ENCODE measurements around the gene ANKRD17.
A peak's percentile ranks its signal among the peaks of the same experiment; 100 is the strongest.
"Not testable (repeated sequence)": the region's sequence is repeated elsewhere in the genome, so short reads cannot be mapped to it uniquely, and the experiment has no call there.

The ANKRD17 gene

DNA sequence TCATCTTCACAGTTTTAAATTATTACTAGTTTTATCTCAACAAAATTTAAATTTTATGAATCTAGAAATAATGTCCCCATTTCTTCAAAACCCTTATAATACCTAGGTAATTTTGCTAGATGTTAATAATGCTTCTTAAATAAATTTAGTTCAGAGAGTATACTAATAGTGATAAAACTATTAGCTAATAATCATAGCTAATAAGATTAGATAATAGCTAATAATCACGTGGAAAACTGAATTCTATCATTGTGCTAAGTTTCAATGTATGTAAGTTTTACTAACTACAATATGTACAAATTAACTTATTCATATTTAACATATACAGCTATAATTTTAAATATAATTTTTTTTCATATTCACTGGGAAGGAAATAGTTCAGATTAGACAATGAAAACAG, 10.2 kb downstream of the ANKRD17 start:
- no peak for DNase-seq (ENCODE audit: low read depth)

DNA sequence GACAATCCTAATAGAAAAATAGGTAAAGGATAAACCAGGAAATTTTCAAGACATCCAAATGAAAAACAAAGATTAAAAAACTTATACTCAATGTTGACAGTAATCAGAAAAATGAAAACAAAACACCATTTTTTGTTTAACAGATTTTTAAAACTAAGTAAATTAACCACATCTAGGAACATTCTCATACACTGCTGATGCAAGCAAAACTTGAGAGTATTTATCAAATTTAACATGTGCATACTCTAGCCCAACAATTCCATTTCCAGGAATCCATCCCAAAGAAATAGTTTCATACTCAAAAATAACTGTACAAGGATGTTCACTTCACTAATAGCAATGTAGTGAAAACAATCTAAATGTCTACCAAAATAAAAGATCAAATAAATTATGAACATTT, 11.5 kb downstream of the ANKRD17 start:
- DNase-seq (ENCODE audit: low read depth): no peak

DNA sequence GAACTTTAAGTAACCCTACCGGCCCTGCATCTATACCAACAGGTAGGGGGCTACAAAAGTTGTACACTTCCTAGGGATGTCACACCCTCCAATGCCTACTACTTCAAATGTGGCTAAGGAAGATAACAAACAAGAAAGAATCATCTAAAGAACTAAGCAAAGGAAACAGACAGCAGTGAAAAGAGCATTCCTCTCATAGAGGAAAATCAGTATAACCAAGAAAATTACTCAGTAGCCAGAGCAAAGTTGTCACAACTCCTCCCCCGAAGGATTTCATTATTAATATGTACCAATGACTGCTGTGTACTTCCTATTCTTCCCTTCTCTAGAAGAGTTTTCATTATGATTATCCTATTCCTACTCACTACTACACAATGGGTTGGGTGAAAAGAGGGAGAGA, 12.6 kb downstream of the ANKRD17 start:
- no peak for DNase-seq (ENCODE audit: low read depth)

DNA sequence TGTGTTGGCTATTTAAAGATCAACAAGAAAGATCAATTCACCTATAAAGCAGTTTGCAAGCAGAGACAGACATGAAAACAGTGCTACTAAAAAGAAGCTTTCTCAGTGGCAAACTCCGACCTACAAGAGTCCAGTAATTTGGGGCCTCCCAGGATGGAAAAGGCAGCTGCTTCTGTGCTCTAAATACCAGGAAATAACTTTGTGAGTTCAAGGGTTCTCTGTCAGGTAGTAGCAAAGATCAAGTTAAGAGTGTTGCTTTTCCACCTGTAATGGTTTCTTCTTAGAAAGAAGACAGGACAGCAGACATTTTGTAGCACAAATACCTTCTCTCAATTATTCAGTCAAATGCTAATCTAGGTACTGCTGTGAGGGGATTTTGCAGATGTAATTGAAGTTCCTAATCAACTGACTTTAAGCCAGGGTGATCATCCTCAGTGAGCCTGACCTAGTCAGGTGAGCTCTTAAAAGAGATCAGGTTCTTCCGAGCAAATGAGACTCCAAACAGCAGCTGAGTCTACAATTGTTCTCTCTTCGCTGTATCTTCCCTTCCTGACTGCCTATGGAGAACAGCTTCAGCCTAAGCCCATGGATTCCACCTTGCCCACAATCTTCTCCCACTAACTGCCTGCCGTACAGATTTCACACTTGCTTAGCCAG, 13.5 kb downstream of the ANKRD17 start:
- no peak for DNase-seq (ENCODE audit: low read depth)

DNA sequence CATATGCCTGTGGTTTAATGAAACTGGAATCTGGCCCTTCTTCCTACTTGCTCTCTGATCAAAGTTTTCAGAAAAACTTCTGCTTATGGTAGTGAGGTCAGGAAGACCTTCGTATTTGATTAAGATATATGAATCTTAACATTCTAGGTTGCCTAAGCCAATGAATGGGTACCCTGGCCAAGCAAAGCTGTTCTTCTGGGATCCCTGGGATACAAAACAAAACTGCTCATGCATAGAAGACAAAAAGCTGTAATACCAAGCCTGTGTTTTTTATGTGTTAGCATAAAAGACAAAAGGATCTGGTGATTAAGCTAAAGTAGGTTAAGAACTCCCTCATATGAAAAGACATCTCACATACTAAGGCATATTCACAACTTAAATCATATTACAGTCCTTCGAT, 21.6 kb downstream of the ANKRD17 start:
- no peak for DNase-seq (ENCODE audit: low read depth)

DNA sequence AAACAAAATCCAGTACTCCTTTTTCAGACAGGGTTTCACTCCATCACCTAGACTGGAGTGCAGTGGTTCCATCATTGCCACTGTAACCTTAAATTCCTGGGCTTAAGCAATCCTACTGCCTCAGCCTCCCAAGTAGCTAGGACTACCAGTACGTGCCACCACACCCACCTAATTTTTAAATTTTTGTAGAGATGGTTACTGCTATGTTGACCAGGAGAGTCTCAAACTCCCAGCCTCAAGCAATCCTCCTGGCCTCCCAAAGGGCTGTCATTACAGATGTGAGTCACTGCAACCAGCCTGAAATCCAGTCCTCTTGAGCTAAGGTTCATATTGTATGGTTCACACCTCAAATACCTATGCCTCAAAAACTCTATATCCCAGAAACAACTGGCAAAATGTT, 22.4 kb downstream of the ANKRD17 start:
- DNase-seq (ENCODE audit: low read depth): no peak

DNA sequence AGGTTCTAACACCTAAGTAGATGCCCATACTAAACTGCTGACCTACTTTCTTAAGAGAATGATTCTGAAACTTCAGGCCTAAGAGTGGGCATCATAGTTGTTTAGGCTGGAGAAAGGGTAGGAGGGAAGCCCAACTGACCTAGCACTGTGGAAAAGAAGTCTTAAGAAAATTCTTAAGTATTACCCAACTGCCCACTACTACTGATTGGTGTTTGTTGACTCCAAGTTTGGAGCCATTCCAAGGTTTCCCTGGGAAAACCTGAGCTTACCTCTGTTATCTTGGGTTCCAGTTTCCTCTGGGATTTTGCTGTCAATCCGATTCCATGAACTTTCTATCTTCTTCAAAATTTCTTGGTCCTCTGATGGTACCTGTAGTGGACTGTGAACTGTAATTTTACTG, 23.9 kb downstream of the ANKRD17 start:
- DNase-seq (ENCODE audit: low read depth): no peak

DNA sequence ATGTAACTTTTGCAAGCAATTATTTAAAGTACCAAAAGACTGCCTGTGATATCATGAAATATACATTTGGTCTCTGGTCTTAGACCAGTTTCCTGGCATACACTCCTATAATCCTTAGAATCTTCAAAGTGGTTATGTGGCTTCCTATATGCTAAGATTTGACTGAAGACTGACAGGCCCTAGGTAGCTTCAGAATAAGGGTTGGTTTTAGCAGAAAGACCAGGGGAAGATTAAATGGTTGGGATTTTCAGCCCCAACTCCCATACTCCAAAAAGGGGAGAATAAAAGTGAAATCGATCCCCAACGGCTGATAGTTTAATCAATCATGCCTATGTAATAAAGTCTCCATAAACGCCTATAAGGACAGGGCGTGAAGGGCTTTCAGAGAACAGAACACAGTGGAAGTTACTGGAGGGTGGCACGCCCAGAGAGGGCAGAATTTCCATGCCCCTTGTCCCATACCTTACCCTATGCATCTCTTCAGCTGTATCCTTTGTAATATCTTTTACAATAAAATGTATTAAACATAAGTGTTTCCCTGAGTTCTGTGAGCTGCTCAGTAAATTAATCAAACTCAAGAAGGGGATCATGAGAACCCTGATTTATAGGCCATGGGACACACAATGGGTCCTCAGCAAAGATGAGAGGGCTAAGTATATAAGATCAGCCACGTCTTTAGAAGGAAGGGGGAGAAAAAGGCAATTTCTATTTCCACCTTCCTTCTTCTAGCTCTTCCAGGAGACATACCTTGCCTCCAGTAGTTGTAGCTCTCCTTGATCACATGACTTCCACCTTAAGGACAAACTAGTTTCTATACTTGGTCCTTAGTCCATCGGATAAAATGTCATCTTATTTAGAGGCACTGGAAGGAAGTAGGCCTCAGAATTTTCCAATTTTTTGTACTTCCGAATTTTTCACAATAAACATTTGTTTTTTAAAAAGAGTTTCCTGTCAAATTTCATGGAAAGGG, 26.8 kb downstream of the ANKRD17 start:
- no peak for DNase-seq (ENCODE audit: low read depth)

DNA sequence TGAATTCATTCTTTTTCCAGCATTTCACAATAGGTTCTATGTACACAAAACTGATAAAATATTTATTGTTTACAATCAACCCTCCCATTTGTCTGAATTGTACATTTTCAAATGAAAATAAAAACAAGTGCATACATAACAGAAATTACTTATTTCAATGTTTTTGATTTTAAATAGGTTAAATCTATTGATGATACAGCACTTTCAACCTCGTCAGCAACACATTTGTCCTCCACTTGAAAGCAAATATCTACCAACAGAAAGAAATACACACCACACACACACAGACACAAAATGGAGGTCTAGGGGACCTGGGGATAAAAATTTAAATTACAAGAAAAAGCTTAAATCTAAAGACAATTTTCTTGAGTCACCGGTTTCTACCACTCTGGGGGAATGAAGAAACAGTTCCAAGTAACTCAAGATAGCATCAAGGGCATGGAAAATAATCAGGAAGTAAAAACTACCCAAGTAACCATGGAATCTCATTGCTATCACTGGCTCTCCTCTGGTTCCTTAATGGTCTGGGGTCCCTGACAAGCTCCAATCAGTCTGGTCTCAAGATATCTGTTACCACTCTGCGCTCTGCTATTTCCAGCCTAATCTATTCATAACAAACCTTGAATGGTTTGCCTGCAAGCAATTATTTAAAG, 27.6 kb downstream of the ANKRD17 start:
- no peak for DNase-seq (ENCODE audit: low read depth)

DNA sequence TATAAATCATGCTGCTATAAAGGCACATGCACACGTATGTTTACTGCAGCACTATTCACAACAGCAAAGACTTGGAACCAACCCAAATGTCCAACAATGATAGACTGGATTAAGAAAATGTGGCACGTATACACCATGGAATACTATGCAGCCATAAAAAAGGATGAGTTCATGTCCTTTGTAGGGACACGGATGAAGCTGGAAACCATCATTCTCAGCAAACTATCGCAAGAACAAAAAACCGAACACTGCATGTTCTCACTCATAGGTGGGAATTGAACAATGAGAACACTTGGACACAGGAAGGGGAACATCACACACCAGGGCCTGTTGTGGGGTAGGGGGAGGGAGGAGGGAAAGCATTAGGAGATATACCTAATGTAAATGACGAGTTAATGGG, 29.8 kb downstream of the ANKRD17 start:
- DNase-seq (ENCODE audit: low read depth): not testable (repeated sequence)

DNA sequence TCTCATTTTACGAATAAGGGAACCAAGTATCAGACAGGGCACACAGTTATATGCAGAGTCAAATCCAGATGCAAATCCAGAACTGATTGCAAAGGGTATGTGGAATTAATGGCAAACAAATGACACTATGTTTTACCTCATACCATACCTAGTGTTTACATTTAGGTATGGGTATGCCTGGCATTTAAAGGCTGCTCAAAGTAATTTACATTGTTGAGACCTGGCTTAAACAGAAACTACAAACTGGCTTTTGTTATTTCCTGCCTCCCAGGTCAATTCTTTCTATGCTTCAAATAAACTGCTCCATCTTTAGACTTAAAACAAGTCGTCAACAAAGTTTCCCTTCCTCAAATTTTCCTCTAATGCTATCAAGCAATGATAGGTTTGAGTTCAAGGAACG, 33.7 kb downstream of the ANKRD17 start:
- DNase-seq (ENCODE audit: low read depth): no peak

DNA sequence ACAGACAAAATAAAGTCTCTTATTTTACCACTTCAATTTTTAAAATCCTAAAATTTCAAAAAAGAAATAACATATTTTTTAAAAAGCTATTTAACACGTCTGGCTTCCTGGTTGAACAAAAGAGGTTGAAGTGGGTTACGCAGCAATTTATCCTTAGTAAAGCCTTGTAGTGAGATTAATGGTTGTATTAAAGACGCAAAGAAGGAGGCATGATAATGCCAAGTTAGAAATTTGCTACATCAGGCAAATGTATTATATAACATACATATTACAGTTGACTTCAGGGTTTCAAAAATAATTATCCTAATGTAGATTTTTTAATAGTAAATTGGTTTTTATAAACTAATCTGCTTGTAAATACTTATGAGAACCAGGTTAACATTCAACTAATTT, 35.3 kb downstream of the ANKRD17 start:
- no peak for DNase-seq (ENCODE audit: low read depth)

DNA sequence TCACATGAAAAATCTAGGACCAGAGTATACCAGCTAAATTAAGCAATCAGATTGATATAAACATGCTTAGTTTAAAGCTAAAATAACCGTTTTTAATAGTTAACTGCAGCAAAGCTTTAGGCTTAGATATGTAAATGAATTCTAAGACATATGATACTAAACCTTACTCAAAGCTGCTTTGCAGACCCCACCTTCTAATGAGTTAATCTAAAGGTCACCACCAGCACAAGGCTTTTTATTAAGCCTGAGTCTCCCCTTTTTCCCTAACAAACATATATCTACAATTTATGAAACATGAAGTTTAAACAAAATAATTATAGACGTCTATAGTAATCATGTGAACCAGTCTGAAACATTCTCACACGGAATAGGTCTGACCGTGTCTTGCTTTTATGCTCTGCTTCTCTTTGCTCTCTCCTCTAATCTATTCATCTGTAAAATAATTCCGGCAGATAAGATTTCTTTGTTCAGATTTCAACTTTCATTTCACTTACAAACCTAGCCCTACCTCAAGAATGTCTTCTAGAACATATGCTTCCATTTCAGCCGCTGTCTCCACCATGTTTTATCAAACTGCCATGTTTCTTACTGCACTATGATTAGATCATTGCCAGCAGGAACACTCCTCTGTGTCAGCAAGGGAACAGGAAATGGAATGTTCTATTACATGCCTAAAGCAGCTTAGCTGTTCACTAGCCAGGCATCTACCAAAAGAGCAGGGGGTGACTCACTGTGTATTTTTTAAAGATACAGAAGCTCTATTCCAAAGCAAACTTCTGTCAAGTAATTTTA, 35.9 kb downstream of the ANKRD17 start:
- DNase-seq (ENCODE audit: low read depth): peak; percentile 42

DNA sequence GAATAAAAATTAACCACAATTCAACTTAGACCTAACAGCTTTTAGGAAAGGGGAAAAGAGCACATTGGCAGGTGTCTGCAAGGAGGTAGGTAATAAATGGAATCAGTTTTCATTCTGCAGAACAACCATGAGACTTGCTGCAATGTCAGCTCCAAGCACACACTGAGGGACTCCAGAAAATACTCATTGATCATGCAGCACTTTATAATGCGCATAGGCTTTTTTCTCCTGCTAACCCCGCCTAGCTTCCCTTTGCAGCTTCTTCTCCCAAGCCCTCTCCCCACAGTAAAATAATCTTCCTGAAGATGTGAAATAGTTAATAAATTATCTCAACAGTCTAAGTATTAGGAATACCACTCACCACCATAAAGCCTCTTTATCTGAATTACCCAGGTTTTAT, 36.9 kb downstream of the ANKRD17 start:
- no peak for DNase-seq (ENCODE audit: low read depth)

DNA sequence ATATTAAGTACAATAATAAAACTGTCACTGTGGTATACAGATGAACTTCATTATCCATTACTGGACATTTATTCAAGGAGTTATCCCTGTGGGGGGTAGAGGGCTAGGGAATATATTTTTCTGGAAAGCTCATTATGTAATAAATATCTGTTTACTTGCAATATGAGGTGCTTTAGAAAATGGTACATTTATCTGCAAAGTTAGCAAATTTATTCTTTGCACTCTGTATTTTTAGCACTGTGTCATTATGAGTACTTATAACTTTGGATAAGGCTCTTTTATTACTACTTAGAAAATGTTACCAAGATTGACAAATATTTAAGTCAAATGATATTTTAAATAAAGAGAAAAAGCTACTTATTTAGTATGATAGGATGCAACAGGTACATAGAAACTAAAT, 37.8 kb downstream of the ANKRD17 start:
- no peak for DNase-seq (ENCODE audit: low read depth)

DNA sequence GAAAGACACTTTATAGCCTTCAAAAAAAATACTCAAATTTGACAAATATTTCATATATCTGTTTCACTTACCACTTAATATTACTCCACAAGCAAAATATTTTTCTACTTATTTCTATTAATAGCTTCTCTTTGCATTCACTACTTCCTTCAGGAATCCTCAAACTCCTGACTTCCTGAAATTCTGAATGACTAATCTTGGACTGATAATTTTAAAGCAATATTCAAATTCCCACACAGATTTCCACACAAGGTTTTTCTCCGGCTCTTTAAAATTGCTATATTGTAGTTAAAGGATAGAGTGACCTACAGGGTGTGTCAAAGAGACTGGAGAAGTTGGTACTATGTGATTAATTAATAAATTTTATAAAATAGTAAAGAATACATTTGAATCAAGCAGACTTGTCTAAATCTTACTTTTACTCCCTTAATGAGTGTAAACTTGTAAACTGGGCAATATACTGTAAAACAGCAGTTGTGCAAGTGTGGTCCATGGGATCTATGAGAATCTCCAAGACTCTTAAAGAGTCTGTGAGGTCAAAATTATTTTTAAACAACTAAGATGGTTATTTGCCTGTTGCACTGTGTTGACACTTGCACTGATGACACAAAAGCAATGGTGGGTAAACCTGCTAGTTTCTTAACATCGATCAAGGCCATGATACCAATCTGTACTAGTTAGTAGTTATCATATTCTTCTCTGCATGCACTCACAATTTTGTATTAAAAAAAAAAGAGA, 44.5 kb downstream of the ANKRD17 start:
- DNase-seq (ENCODE audit: low read depth): no peak

DNA sequence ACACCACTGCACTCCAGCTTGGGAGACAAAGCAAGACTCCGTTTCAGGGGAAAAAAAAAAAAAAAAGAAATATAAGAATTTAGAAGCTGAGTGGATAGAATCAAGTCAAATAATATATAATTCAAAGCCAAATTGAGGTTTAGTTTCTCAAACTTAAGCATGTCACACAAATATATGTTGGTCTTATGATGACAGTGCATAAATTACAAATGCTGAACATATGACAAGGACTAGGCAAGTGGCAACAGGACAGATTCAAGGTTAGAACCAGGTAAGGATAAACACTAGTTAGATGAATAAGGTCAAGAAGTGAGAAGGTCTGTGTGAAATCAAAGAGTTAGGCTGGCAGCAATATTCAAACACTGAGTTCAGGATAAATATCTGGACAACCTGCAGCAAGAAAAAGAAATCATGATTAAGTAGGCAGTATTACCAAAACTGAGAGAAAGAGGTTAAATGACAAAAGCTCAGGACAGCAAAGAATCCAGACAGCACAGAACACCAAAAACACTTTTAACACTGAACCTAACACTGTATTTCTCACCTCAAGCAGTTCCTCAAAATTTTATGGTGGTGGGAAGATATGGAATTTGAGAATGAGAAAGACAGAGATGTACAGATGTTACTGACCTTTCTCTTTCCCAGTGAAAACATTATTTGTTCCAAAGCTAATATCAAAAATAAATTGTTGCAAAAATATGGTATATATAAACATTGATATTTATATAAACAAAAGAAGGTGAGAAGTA, 45.4 kb downstream of the ANKRD17 start:
- no peak for DNase-seq (ENCODE audit: low read depth)

DNA sequence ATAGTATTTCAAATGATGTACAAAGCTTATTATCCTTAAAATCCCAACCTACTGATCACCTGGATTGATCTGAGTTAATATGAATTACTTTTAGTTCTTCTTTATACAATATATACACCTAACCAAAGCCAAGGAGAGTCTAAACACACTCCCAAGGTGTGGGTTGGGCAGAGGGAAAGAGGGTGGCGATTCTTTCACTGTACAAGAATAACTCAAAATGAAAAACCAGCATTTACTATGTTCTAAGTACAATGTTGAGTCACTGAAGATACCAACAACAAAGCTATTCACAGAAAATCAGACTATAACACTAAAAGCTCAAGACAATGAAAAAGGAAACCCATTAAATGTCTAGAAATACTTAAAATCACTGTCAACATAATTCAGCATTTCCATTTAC, 46.6 kb downstream of the ANKRD17 start:
- no peak for DNase-seq (ENCODE audit: low read depth)

DNA sequence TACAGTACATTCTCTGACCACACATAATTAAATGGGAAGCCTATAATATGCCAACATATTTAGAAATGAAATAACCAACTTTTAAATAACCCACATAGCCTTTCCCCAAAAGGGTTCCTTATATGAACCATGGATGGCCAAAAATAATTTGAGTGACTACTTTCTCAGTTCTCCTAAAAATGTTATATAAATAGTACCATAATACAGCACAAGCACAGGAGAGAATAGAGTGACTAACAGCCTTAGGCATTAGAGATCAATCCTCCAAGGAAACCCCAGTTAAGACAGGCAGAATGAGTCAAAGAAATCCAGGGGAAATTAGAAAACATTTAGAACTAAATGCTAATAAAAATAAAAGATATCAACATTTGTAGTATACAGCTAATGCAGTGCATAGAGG, 50.2 kb downstream of the ANKRD17 start:
- no peak for DNase-seq (ENCODE audit: low read depth)

DNA sequence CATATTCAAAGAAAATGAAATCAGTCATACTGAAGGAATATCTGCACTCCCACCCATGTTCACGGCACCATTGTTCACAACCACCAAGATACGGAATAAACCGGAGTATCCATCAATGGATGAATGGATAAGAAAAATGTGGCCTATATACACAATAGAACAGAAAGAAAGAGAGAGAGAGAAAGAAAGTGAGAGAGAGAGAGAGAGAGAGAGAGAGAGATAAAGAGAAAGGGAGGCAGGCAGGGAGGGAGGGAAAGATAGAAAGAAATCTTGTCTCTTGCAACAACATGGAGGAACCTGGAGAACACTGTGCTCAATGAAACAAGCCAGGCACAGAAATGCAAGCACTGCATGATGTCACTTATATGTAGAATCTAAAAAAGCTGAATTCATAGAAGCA, 52.4 kb downstream of the ANKRD17 start:
- no peak for DNase-seq (ENCODE audit: low read depth)

DNA sequence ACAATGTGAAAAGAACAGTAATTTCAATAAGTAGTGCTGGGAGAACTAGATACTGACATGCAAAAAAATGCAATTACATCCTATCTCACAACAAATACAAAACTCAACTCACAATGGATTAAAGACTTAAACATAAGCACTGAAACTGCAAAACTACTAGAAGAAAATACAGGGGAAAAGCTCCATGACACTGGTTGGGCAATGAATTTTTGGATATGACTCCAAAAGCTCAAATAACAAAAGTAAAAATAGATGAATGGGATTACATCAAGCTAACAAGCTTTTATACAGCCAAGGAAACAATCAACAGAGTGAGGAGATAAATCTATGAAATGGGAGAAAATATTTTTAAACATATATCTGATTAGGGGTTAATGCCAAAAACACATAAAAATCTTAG, 53.1 kb downstream of the ANKRD17 start:
- no peak for DNase-seq (ENCODE audit: low read depth)

Measured in stimulated activated CD8-positive, alpha-beta memory T cell treated with anti-CD3 and anti-CD28 coated beads, Interleukin-12 subunit alpha, Interleukin-12 subunit beta, amount 100 ng/mL, for 1 hour (primary cell).